ENCODE data around the gene CGB8. TPM values are rescaled to one million over a fixed set of nuclear protein-coding genes. Genes with fewer than 3 reads are reported as not detected.

Gene CGB8
- total RNA-seq, 1 experiment from 2014 or later = not detected

GRCh38 chr19:48997972-48998371 lies 50.9 kb downstream of the CGB8 start:
- Histone ChIP-seq H3K27ac (ENCODE audit: low read depth, low read length, poor library complexity, severe bottlenecking) (no peak overlapping the region), H3K4me1 (ENCODE audit: insufficient read depth, low read length, poor library complexity, severe bottlenecking) (peaks cover 13% of the 10 kb centered on the region), H3K4me3 (ENCODE audit: low read depth, low read length, poor library complexity, severe bottlenecking) (no peak overlapping the region), H3K27me3 (replicated peaks; ENCODE audit: insufficient read depth, low read depth, low read length, poor library complexity) (no peaks in the 10 kb centered on the region), H3K36me3 (ENCODE audit: insufficient read depth, low read length, poor library complexity, severe bottlenecking) (peaks cover 15% of the 10 kb centered on the region), H3K9me3 (ENCODE audit: low read depth, low read length, poor library complexity, severe bottlenecking) (no peaks in the 10 kb centered on the region)
- no peak for TF ChIP-seq EZH2 (IDR thresholded peaks at IDR 0.05; ENCODE audit: borderline replicate concordance, low read depth, low read length, poor library complexity, severe bottlenecking)
- TF ChIP-seq, protein P1, sequence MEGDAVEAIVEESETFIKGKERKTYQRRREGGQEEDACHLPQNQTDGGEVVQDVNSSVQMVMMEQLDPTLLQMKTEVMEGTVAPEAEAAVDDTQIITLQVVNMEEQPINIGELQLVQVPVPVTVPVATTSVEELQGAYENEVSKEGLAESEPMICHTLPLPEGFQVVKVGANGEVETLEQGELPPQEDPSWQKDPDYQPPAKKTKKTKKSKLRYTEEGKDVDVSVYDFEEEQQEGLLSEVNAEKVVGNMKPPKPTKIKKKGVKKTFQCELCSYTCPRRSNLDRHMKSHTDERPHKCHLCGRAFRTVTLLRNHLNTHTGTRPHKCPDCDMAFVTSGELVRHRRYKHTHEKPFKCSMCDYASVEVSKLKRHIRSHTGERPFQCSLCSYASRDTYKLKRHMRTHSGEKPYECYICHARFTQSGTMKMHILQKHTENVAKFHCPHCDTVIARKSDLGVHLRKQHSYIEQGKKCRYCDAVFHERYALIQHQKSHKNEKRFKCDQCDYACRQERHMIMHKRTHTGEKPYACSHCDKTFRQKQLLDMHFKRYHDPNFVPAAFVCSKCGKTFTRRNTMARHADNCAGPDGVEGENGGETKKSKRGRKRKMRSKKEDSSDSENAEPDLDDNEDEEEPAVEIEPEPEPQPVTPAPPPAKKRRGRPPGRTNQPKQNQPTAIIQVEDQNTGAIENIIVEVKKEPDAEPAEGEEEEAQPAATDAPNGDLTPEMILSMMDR (conservative IDR thresholded peaks at IDR 0.05; ENCODE audit: low read depth, low read length) = peak; percentile 70
- DNase-seq (ENCODE audit: low spot score) = peak; percentile 67
- ChIA-PET POLR2A (ENCODE audit: low non-redundant PET) (interaction anchor here (0.7 kb wide), 1 partner anchor 76 kb away, joined by 3 read pairs; no protein-coding TSS in a partner anchor), CTCF (interaction anchor here (0.7 to 1.6 kb wide), 4 partner anchors 15 to 538 kb away, joined by 3 to 7 read pairs (median 4); no protein-coding TSS in a partner anchor)
- intact Hi-C loops (cut with micrococcal nuclease; ENCODE audit: unreplicated experiment) = no loop called here
- no TSS peak for BruUV-seq (replicated peaks)

Small RNA genes within 50 kb of the gene (microRNA-seq; reads per million reads assigned to microRNA genes)
- 1.6 reads per million for gene MIR6798

Other genes with a start within 250 kb of the CGB8 start
- gene BCAT2, start 238.1 kb downstream of the CGB8 start, total RNA-seq (2021) = 54.0 and 62.7 TPM in 2 replicates
- 2.0 and 3.0 TPM in 2 replicates for gene HSD17B14, start 212.6 kb downstream of the CGB8 start, total RNA-seq (2021)
- gene PLEKHA4, start 180.5 kb downstream of the CGB8 start, total RNA-seq (2021) = 20.7 and 24.1 TPM in 2 replicates
- 27.6 and 41.2 TPM in 2 replicates for gene PPP1R15A, start 176.7 kb downstream of the CGB8 start, total RNA-seq (2021)
- not detected in 2 replicates for gene TULP2, start 150.4 kb downstream of the CGB8 start, total RNA-seq (2021)
- 86.7 and 109 TPM in 2 replicates for gene NUCB1, start 148.8 kb downstream of the CGB8 start, total RNA-seq (2021)
- not detected in 2 replicates for gene DHDH, start 115.4 kb downstream of the CGB8 start, total RNA-seq (2021)
- 103 and 112 TPM in 2 replicates for gene BAX, start 94.2 kb downstream of the CGB8 start, total RNA-seq (2021)
- gene FTL, start 83.8 kb downstream of the CGB8 start, total RNA-seq (2021) = 1,330 and 1,983 TPM in 2 replicates
- gene GYS1, start 55.8 kb downstream of the CGB8 start, total RNA-seq (2021) = 54.6 and 57.0 TPM in 2 replicates
- gene RUVBL2, start 55.2 kb downstream of the CGB8 start, total RNA-seq (2021) = 227 and 241 TPM in 2 replicates
- not detected in 2 replicates for gene LHB, start 32.0 kb downstream of the CGB8 start, total RNA-seq (2021)
- not detected in 2 replicates for gene CGB3, start 24.8 kb downstream of the CGB8 start, total RNA-seq (2021)
- not detected in 2 replicates for gene CGB2, start 17.2 kb downstream of the CGB8 start, total RNA-seq (2021)
- gene CGB1, start 12.2 kb downstream of the CGB8 start, total RNA-seq (2021) = not detected in 2 replicates
- not detected in 2 replicates for gene CGB5, start 5.3 kb downstream of the CGB8 start, total RNA-seq (2021)
- gene CGB7, start 8.6 kb upstream of the CGB8 start, total RNA-seq (2021) = not detected in 2 replicates
- not detected in 2 replicates for gene NTF4, start 15.7 kb upstream of the CGB8 start, total RNA-seq (2021)
- not detected in 2 replicates for gene KCNA7, start 23.6 kb upstream of the CGB8 start, total RNA-seq (2021)
- 291 and 295 TPM in 2 replicates for gene SNRNP70, start 36.3 kb upstream of the CGB8 start, total RNA-seq (2021)
- 19.9 and 24.3 TPM in 2 replicates for gene LIN7B, start 65.3 kb upstream of the CGB8 start, total RNA-seq (2021)
- gene C19orf73, start 70.0 kb upstream of the CGB8 start, total RNA-seq (2021) = 1.7 and 2.6 TPM in 2 replicates
- 33.1 and 33.6 TPM in 2 replicates for gene PPFIA3, start 70.4 kb upstream of the CGB8 start, total RNA-seq (2021)
- gene HRC, start 106.3 kb upstream of the CGB8 start, total RNA-seq (2021) = not detected in 2 replicates
- gene TRPM4, start 108.7 kb upstream of the CGB8 start, total RNA-seq (2021) = 107 and 116 TPM in 2 replicates